LNCAP (cell line): Measurements from ENCODE around the gene MICAL2.

Experiments used
- TF ChIP-seq, protein P1 (sequence below): fragments of 450-650 bp; IDR thresholded peaks from 2 replicates; pipeline ENCODE4 v1.5.1; 2017; ENCODE audit warnings: mild to moderate bottlenecking

MICAL2 gene

DNA sequence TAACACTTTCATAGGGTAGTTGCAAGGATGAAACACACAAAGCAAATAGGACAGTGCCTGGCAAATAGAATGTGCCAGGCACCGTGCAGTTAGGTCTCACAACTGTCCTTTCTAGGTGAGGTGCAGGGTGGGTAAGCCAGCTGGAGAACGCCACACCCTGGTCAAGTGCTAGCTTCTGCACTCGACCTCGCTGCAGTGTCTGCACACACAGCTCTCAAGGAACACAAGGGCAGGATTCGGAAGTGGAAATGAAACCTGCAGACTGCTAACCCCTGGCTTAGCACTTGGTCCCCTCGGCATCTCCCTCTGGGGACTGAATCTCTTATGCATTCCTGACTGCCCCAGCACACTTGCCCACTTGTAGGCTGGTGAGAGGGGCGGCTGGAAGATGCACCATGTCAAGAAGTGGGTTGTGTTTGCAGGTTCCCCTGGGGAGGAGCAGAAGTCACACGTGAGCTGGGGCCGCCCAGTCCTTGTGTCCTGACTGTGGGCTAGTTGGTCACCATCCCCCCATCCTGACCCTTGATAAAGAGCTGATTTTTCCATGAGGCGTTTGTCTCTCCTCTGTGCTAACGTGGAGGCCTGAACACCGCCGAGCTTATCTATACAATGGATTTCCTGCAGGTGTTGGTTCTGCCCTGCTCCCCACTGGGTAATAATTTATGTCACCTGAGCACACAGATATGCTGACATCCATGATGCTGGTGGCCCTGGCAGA is 89.0 kb downstream of the MICAL2 start:
- TF ChIP-seq, protein P1, sequence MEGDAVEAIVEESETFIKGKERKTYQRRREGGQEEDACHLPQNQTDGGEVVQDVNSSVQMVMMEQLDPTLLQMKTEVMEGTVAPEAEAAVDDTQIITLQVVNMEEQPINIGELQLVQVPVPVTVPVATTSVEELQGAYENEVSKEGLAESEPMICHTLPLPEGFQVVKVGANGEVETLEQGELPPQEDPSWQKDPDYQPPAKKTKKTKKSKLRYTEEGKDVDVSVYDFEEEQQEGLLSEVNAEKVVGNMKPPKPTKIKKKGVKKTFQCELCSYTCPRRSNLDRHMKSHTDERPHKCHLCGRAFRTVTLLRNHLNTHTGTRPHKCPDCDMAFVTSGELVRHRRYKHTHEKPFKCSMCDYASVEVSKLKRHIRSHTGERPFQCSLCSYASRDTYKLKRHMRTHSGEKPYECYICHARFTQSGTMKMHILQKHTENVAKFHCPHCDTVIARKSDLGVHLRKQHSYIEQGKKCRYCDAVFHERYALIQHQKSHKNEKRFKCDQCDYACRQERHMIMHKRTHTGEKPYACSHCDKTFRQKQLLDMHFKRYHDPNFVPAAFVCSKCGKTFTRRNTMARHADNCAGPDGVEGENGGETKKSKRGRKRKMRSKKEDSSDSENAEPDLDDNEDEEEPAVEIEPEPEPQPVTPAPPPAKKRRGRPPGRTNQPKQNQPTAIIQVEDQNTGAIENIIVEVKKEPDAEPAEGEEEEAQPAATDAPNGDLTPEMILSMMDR: no peak

DNA sequence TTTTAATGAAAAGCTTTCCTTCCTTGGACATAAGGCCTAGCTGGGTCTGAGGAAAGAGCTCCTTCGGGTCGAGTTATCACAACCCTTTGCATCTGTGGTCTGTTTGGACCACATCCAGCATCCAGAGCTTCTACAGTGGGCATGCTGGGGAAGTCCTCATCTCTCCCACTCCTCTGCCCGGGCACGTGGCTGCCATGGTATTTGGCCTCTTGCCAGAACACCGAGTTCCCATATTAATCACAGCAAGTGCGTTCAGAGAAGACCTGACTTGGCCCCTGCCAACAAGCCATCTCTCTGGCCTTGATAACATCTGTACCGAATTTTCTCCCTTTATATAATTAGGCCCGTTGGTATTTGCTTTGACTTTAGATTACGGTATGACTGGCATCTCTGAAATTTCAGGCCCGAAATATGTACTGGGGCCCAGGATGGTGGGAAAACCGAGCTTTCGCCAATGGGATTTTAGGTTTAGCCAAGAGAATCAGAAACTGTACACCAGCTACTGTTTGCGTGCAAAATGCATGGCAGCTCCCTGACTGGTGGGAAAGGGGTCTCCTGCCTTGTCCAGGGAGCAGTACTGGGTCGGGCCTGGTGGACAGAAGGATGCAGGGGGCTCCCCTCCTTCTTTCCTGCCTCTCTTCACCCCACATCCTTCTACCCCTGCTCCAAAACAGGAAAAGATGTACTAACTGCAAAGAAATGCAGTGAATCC is 90.0 kb downstream of the MICAL2 start:
- TF ChIP-seq, protein P1: no peak

DNA sequence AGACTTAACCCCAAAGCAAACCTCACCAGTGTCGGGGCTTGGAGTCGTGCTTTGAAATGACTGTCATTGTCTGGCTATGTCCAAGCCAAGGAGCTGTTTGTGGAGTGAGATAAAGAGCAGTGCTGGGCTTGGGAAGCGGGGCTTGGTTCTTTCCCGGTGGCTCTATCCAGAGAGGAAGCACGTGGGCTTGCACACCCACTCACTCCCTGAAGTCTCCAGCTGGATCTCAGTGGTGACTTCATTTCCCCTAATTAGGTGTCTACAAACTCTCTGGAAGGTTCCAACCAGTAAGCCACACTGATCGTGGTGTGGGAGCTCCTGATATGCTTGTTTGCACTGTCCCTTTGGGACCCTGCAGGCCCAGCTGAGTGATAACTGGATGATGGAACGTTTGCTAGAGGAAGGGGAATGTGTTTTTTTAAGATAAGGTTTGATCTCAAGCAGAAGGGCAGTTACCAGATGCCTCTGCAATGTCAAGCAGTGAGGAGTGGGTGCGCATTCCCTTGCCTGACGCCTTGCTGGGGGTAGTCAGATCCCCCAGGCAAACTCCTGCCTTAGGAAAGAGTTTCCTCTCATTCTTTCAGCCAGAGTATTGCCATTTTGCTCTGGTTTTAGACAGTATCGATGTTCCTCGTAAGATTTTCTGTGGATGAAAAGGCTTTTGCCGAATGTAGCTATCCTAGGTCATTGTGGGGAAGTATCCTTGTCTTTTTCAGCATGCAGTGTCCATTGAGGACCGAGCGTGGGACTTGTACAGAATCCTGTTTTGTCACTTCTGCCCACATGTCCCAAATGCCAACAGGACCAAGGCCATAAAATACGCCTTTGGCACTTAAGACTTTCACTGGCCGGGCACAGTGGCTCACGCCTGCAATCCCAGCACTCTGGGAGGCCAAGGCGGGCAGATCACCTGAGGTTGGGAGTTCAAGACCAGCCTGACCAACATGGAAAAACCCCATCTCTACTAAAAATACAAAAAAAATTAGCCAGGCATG is 90.9 kb downstream of the MICAL2 start:
- TF ChIP-seq, protein P1: no peak

DNA sequence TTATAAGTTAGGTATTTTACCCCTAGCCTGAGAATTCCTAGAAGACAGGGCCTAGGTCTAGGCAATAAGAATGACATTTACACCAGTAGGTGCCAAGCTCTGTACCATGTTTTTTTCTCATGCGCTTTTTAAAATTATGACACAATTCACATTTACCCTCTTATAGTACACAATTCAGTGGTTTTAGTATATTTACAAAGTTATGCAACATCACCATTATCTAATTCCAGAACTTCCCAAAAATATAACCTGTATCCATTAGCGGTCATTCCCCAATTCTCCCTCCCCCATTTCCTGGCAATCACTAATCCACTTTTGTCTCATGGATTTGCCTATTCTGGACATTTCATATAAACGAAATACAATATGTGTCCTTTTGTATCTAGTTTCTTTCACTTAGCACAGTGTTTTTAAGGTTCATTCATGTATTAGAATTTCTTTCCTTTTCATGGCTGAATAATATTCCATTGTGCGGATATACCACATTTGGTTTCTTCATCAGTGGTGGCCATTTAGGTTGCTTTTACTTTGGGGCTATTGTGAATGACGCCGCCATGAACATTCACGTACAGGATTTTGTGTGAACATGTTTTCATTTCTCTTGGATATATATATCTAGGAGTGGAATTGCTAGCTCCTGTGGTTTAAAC is 92.4 kb downstream of the MICAL2 start:
- TF ChIP-seq, protein P1: no peak

DNA sequence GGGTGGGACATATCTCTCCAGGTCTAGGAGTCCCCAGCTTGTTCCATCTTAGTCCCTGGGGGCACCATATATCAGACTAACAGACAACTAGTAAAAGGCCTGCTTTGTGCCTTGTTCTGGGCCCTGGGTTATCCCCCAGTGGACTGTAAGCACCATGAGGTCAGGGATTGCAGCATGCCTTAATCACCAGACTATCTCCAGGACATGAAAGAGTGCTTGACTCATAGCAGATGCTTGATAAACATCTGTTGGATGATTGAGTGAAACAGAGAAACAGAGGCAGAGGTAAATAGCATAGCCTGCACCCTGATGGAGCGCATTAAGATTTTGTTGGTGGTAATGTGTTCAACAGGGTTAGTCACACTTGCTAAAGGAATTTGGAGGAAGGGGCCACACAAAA is 94.1 kb downstream of the MICAL2 start:
- TF ChIP-seq, protein P1: no peak

DNA sequence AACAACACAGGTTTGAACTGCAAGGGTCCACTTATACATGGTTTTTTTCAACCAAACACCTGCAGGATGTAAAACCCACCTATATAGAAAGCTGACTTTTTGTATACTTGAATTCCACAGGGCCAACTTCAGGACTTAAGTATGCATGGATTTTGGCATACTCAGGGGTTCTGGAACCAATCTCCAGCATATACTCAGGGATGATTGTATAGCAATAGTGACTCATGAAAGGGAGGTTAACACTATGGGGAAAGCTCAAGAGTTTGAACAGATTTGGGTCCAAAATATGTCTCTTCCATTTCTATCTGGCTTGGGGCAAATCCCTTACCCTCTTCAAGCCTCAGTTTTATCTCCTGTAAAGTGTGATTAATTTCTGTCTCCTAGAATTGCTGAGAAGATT is 94.9 kb downstream of the MICAL2 start:
- TF ChIP-seq, protein P1: no peak

DNA sequence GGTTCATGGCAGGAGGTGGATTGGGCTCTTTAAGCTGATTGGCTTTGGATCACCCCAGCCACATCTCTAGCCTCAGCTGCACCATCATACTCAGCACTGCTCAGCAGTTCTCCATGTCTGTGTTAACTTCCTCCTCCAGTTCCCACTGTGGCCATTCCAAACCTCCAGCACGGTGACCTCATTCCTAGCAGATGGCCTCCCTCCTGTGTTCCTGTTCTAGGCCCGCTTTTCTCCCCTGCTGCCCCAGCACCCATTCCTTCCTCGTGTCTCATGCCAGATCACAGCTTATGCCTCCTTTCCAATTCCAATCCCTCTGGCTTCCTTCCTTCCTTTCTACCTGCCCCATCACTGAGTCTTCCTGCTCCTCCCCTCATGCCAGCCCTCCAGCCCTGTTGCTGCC is 96.1 kb downstream of the MICAL2 start:
- TF ChIP-seq, protein P1: no peak
